H54 (cell line): ENCODE measurements around the gene BIRC6.

ENCODE experiments used
- DNase-seq: peaks from one replicate; pipeline ENCODE4 v3.0.0; 2011; ENCODE audit warnings: low spot score, mixed read lengths; ENCODE audit not compliant: insufficient read length
- FAIRE-seq: peaks from 3 replicates; lab custom pipeline; 2011; peaks lifted over from hg19 to GRCh38; lab: Jason Lieb, UNC
- POLR2A ChIP-seq: IDR thresholded peaks from 2 replicates; pipeline ENCODE4 v1.6.1; 2011; ENCODE audit warnings: low read depth, mild to moderate bottlenecking, low read length

Gene BIRC6

DNA sequence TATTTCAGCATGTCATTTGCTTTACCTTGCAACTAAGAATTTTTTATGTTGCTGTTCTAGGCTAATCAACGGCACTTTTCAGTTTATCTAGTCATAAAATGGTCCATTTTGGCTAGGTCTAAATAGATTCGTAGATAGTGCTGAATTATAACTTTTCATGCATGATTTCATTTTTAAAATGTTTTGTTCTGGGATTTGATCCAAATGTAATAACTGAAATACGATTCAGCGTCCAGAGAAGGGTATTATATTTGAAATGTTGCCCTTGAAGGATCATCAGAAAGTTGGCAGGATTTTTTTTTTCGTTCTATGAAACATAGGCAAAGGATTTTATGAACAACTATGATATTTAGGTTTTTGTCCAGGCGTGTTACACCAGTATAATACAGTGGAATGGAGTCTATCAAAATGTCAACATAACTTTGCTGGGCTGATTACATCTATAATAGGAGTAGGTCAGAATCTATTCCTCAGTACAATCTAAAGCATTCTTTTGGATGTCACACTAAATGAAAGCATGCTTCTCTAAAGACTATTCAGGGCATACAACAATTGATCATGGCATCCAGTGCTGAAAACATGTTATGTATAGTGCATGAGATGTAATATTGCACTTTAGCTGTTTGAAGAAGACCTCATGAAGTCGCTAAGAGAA lies 295.9 kb downstream of the BIRC6 start:
- no peak for FAIRE-seq
- TF ChIP-seq POLR2A, result no peak
- DNase-seq, result no peak

DNA sequence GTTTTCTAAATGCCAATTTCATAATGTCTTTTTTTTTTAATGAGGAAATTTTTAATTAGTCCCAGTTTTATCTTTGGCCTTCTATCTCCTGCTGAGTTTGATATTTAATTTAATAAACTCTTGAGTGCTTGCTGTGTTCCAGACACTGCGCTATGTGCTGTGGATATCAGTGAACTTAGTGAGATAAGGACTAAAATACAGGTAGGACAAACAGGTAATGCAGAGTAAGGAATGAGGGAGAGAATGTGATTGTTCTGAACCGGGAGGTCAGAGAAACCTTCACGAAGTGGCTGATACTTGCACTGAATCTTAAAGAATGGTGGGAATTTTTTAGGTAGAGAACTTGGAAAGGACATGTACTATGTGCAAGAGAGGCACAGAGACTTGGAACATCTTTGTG lies 299.2 kb downstream of the BIRC6 start:
- no peak for FAIRE-seq
- TF ChIP-seq POLR2A, result no peak

GRCh38 chr2:32663864-32664263 lies 307.0 kb downstream of the BIRC6 start:
- FAIRE-seq (no peak), DNase-seq (no peak)
- no peak for TF ChIP-seq POLR2A

More for the DNA sequence above, 299.2 kb downstream of the BIRC6 start:
- DNase-seq, result no peak

GRCh38 chr2:32666704-32667103 lies 309.9 kb downstream of the BIRC6 start:
- no peak for FAIRE-seq

GRCh38 chr2:32668254-32668653 lies 311.4 kb downstream of the BIRC6 start:
- no peak for TF ChIP-seq POLR2A
- FAIRE-seq, result no peak
- no peak for DNase-seq

More at GRCh38 chr2:32666704-32667103, 309.9 kb downstream of the BIRC6 start:
- DNase-seq, result no peak
- no peak for TF ChIP-seq POLR2A
